ENCODE measurements around the gene RASL11B. TPM values are rescaled to one million over a fixed set of nuclear protein-coding genes. Genes with fewer than 3 reads are reported as not detected.

The RASL11B gene
- total and polyA plus RNA-seq, 2 donors (not counting 3 experiments of a cell fraction or from before 2014, with no cell fraction given): 0.83 TPM; not detected in 1

- no peak overlapping the region for H3K27ac ChIP-seq (ENCODE audit: insufficient read depth, low read depth, low read length)
- intact Hi-C loops (cut with micrococcal nuclease): loop anchor here (5.0 to 10.0 kb wide), 2 partner anchors 210 to 322 kb away; partner anchors contain the start of gene USP46
These were observed 5.0 kb downstream of the RASL11B start for GRCh38 chr4:52867163-52867562.

More at GRCh38 chr4:52867163-52867562, 5.0 kb downstream of the RASL11B start:
- Histone ChIP-seq H4K20me1 (replicated peaks; ENCODE audit: control insufficient read depth, extremely low read depth, insufficient read depth, low read length) (no peaks in the 10 kb centered on the region), H3K27me3 (ENCODE audit: control insufficient read depth in 2 of 2, insufficient read depth in 2 of 2, low read length in 2 of 2) (peaks cover 17 to 29% of the 10 kb centered on the region in 2 experiments), H3K9me3 (replicated peaks; ENCODE audit: control insufficient read depth, insufficient read depth, low read length) (no peaks in the 10 kb centered on the region), H3K4me3 (replicated peaks in 1 of 3; ENCODE audit: insufficient read depth in 1 of 3, low read depth in 1 of 3, low read length in 3 of 3) (no peak overlapping the region), H2AFZ (ENCODE audit: low read depth, low read length) (no peak overlapping the region), H3K9me1 (replicated peaks; ENCODE audit: control insufficient read depth, extremely low read depth, insufficient read depth, low read length) (no peaks in the 10 kb centered on the region), H3K79me2 (ENCODE audit: control insufficient read depth, insufficient read depth, low read length) (no peaks in the 10 kb centered on the region), H3K9ac (replicated peaks; ENCODE audit: extremely low read depth, insufficient read depth, low read length) (no peak overlapping the region), H3K4me2 (ENCODE audit: insufficient read depth, low read length) (no peak overlapping the region), H3K4me1 (ENCODE audit: control insufficient read depth, extremely low read depth, insufficient read depth, low read length) (peaks cover 6% of the 10 kb centered on the region), H3K36me3 (ENCODE audit: control insufficient read depth in 2 of 2, extremely low read depth in 1 of 2, insufficient read depth in 2 of 2, low read length in 2 of 2) (no peaks in the 10 kb centered on the region)
- no peak for DNase-seq (ENCODE audit: low read depth, low spot score)
- no TSS peak for BruUV-seq (replicated peaks)
- ChIA-PET POLR2A (no interaction called here), CTCF (interaction anchor here (1.0 to 1.6 kb wide), 5 partner anchors 9 to 1367 kb away, joined by 3 to 5 read pairs (median 3); no protein-coding TSS in a partner anchor)
- dilution Hi-C loops (cut with MboI; ENCODE audit: extremely low pct_ligation_motif_present, low sequenced_read_pairs): no loop called here
- no peak for TF ChIP-seq POLR2A (IDR thresholded peaks at IDR 0.05; ENCODE audit: low read depth, low read length)
- no peak for TF ChIP-seq JUN (IDR thresholded peaks at IDR 0.05; ENCODE audit: borderline replicate concordance, insufficient read depth, insufficient read length, low read depth)
- TF ChIP-seq MAX (IDR thresholded peaks at IDR 0.05; ENCODE audit: insufficient read depth, insufficient read length): no peak
- TF ChIP-seq FOS (IDR thresholded peaks at IDR 0.05; ENCODE audit: borderline replicate concordance, insufficient read depth, low read length): no peak
- TF ChIP-seq CTCF (IDR thresholded peaks at IDR 0.05; ENCODE audit: extremely low read depth in 1 of 2, insufficient read depth in 1 of 2, low read depth in 1 of 2, low read length in 2 of 2): no peak
- no peak for TF ChIP-seq MYC (IDR thresholded peaks at IDR 0.05; ENCODE audit: low read depth, low read length)
- no peak for TF ChIP-seq POLR2AphosphoS5 (IDR thresholded peaks at IDR 0.05; ENCODE audit: insufficient read depth, low read depth, low read length)
- no peak for FAIRE-seq
